NCI-H2227 (cell line): Measurements from ENCODE around the gene ADK.
A peak's percentile ranks its signal among the peaks of the same experiment; 100 is the strongest.

ENCODE experiments used
- DNase-seq: peaks from one replicate; lab custom pipeline; 2025; ENCODE audit not compliant: unreplicated experiment; lab: John Stamatoyannopoulos, UW

ADK gene

GRCh38 chr10:74589851-74590250 lies 438.8 kb downstream of the ADK start:
- DNase-seq = no peak

DNA sequence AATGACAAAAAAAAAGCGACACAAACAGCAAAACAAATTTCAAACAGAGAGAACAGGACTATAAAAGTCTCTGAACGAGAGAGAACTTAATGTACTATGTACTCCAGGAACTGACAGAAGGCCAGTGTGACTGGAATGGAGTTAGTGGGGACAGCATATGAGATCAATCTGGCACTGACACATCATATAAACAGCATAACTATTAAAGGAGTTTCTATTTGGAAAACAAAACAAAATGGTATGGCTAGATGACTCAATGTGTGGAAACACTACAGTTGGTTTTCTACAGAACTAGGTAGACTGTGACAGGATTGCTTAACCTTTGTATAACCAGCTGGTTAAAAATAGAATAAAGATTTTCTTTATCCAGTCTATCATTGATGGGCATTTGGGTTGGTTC lies 442.4 kb downstream of the ADK start:
- DNase-seq = no peak

GRCh38 chr10:74596713-74597112 lies 445.7 kb downstream of the ADK start:
- no peak for DNase-seq

DNA sequence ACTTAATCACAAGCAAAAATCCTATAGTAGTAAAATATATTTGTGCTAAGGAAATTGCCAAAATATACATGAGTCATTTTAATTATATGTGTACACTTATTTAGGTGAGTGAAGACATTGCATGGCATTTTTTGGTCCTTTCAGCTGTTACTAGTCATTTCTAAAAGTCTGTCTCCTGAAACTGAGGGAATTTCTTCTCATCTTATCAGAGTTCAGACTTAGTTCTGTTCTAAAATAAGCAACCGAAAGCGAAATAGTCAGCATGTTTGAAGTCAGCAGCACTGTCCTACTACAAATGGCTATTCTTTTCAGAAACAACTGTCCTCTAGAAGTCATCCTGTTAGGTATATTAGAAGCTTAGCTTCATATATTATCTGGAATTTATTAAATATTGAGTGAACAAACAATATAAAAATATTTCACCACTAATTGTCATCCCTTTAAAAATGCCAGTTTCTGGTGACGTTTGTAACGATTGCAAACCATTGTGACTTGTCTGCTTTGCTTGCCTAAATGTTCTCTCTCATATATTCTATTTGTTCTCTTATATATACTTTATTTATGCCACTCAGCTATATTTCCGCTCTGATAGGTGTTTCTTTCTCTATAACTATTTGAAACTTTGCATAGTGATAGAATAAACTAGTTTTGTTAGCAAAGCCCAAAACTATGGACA lies 448.0 kb downstream of the ADK start:
- no peak for DNase-seq

DNA sequence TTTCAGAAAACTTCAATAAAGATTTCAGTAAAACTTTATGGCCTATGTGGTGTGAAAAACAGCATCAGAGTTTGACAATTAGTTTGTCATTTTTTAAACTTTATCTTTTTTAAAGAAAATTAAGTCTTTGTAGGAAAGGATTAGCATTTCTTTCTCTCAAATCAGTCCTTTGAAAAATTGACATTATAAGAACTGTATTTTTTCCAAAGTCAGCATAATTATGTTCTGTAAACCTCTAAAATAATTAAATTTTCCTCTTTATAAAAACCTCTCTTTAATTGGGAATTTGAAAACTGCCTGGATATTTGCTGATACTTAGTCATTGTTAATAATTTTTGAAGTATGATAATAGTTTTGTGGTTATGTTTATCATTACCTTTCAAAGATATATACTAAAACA lies 448.7 kb downstream of the ADK start:
- no peak for DNase-seq

DNA sequence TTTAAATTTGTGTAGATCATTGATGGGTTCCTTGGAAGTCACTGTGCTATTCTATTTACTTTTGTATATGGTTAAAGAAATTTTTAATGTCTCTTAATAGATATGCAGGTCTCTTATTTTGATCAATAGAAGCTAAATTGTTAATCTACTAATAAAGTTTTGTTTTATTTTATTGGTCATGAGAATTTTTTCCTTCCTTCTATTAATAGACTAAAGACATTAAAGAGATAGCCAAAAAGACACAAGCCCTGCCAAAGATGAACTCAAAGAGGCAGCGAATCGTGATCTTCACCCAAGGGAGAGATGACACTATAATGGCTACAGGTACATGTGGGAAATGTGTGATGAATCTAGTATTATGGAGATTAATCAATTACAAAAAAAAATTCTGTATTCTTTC lies 449.1 kb downstream of the ADK start:
- no peak for DNase-seq

GRCh38 chr10:74602576-74602975 lies 451.6 kb downstream of the ADK start:
- DNase-seq = no peak

DNA sequence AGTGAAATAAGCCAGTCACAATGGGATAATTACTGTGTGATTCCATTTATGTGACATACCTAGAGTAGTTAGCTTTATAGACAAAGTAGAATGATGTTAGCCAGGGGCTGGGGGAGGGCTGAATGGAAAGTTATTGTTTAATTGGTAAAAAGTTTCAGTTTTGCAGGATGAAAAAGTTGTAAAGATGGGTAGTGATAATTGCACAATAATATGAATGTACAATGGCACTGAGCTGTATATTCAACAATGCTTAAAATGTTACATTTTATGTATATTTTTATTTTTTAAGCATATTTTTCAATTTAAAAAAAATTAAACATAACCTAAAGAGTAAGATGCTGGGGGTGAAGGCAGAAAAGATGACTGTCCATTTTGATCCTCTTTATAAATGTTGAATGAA lies 459.3 kb downstream of the ADK start:
- DNase-seq = no peak

- no peak for DNase-seq
Observed at GRCh38 chr10:74612195-74612594, 461.2 kb downstream of the ADK start.

DNA sequence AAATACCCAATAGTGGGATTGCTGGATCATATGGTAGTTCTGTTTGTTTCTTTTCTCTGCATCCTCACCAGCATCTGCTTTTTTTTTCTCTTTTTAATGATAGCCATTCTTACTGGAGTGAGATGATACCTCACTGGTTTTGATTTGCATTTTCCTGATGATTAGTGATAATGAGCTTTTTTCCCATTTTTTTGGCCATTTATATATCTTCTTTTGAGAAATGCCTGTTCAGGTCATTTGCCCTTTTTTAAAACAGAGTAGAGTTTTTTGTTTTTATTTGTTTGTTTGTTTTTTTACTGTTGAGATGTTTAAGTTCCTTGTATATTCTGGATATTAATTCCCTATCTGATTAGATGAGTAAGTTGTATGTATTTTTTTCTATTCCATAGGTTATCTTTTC lies 469.6 kb downstream of the ADK start:
- DNase-seq = no peak

DNA sequence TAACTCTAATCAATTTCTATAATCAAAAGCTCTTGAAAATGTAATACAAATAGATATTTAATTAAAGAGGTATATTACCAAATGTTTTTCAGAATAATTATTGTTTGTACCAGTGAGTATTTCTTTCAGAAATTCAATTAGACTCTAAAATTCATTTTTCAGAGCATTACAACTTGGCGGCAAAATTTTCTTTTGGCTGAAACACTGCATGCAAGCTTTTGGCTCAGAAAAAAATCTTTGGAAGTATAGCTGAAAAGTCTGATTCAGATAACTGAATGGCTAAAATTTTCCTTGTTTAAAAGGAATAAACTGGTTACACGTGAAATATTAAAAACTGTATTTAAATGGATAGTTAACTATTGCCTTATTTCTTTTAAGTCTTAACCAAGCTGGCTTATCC lies 472.8 kb downstream of the ADK start:
- no peak for DNase-seq

DNA sequence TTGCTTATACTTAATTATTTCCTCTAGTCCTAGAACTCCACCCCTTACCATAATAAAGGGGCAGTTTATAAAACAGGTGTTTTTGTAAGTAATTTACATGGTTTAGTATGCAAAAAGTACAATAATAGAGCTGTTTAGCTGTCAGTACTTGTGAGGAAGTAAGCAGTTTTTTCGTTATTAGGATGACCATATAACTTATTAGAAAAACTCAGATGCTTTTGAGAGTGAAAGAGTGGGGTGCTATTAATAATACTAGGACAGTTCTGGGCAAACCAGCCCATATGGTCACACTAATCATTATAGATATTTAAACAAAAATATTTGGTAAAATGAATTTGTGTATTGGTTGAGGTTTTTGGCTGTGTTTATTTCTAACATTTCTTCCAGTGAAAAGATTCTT lies 473.5 kb downstream of the ADK start:
- no peak for DNase-seq

- DNase-seq = no peak
Observed at GRCh38 chr10:74628136-74628535, 477.1 kb downstream of the ADK start.

DNA sequence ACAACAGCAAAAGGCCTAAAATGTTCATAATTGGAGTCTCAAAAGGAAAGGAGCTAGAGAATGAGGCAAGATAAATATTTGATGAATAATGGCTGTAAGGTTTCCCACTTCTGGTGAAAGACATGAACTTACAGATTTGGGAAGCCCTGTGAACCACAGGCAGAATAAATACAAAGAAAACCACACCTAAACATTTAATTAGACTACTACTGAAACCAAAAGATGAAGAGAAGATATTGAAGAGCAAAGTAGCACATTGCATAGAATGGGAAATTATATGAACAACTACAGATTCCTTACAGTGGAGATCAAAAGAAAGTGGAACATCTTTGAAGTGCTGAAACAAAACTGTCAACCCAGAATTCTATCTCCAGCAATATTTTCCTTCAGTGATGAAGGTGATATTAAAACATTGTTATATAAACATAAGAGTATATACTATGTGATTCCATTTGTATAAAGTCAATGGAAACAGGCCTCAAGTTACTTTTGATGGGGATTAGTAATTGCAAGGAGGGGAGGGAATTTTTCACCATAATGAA lies 484.0 kb downstream of the ADK start:
- no peak for DNase-seq

DNA sequence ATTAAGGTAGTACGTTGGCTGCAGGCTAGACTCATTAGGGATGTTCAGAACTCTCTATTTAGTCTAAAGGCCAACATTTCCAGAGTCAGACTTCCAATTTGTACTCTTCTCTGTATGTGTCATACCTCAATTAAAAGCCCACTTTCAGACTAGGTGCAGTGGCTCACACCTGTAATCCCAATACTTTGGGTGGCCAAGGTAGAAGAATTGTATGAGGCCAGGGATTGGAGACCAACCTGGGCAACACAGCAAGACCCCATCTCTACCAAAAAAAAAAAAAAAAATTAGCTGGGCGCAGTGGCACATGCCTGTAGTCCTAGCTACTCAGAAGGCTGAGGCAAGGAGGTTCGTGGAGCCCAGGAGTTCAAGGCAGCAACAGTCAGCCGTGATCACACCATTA lies 484.6 kb downstream of the ADK start:
- no peak for DNase-seq

DNA sequence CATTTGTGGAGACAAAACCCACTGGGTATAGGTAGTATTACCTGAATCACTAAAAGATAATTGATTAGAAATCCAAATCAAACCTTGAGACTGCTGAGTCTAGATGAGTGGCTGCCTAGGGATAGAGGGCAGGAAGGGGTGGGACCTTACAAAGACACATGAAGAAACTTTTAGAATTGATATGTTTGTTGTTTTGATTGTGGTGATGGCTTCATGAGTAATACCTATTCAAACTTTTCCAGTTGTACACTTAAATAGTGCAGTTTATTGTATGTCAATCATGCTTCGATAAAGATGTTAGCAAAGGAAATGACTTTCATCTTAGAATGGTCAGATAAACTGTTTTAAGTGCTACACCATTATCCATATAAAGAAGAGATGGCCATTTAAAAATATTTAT lies 486.7 kb downstream of the ADK start:
- no peak for DNase-seq

- DNase-seq = no peak
Observed at GRCh38 chr10:74640134-74640921, 489.3 kb downstream of the ADK start.

- peak; percentile 20 for DNase-seq
Observed at GRCh38 chr10:74641659-74642058, 490.6 kb downstream of the ADK start.

- DNase-seq = no peak
Observed at GRCh38 chr10:74642901-74643595, 492.0 kb downstream of the ADK start.

- no peak for DNase-seq
Observed at GRCh38 chr10:74643596-74643975, 492.6 kb downstream of the ADK start.

DNA sequence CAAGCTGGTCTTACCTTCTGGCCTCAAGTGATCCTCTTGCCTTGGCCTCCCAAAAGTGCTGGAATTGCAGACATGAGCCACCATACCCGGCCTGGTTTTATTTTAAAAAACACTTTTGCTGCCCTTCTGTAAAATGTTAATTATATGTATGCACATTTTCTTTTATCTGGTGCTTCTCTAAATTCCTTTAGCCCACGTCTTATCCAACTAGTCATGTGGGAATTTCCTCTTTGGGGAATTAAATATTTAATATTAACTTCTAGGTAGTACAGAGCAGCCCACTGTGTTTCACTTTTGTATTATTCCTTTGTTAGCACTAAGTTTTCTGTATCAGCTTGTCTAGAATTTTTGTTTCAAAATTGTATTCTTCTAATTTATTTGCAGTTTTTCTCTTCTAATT lies 493.7 kb downstream of the ADK start:
- no peak for DNase-seq

DNA sequence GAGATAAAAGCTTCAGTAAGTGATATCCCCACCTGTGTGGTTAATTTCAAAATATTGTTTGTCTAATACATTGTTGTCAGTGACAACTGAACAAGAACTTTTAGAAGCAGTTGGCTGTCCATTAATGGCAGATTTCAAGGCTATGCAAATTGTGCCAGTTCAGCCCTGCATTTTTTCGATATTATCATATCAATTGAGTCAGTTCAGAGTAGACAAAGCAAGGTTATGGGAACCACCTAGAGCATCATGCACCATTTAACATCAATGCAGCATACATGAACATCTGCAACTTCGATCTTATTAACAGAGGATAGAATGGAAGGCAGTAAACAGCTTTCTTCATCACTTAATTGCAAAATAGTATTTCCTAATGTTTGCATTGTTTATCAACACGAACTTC lies 494.7 kb downstream of the ADK start:
- DNase-seq = no peak
